ACHN (cell line): Measurements from ENCODE around the gene PRELP.
"Not testable (repeated sequence)": the region's sequence is repeated elsewhere in the genome, so short reads cannot be mapped to it uniquely, and the experiment has no call there.

ENCODE experiments used
- DNase-seq: peaks from one replicate; pipeline ENCODE4 v3.0.0-alpha.2; 2015
- in situ Hi-C: cut with HindIII; loops from 2 replicates; pipeline ENCODE4 v1.10.0; 2017; ENCODE audit warnings: low sequenced_read_pairs, low pct_ligation_motif_present, low pct_unique_long_range_greater_than_20kb

The PRELP gene

DNA sequence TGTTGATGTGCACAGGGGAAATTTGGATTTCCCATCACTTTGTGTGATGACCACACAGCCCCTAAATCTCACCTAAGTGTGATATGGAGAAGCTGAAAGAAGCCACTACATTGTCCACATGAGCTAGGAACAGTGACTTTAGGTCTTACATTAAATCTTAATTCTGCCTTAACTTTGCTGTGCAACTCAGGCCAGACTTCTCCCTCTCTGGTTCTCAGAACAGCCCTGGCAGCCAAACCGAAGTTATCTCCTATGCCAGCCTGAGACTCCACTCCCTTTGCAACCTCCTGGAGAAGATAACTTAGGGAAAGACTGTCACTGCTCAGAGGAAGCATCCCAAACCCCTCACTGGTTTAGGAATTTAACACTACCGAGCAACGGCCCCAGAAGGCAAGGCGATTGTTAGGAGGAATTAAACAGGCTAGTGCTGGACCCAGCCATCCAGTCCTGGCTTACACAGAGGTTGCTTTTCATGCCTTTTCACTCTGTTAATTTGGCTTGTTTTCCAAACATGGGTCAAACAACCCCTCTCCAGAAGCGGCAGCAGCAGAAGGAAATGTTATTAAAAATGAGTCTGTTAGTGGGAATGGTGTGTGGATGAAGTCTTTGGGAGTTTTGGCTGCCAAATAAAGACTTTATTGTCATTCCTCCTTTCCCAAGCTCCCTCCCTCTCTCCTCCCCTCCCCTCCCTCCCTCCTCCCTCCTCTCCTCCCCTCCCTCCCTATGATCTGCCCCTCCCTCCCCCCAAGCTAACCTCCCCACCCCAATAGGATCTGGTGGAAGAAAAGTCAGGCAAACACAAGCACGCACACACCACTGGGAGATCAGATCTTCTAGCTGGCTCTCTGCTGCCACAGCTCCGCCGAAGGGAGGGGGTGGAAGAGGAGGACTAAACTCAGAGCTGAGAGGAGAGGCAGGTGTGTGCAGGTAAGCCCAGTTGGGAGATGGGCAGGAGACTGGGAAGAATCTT, at the start of gene PRELP:
TSS of gene PRELP (plus strand) at position 795 of the 970 bp plus-strand sequence. CDS start 7,379 bp downstream, outside the sequence.
- in situ Hi-C loops, result loop anchor here (10.0 kb wide), 1 partner anchor 110 kb away; no protein-coding TSS in a partner anchor
- no peak for DNase-seq

DNA sequence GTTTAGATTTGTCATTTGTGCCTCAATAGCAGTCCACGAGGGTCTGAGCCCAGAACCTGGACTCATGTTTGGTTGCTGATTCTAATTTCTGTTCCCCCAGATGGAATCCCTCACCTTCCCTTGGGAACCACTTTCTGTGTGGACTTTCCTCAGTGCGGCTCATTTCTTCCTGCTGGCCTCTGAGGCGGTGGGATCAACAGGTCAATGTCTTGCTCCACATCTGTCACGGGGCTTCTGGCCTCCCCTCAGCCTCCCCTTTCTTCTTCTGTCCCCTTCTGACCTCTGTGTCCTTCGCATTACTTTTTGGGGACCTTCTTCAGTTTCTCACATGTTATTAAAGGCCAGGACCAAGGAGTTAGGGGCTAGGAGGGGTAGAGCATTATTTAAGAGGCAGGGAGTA, 49.2 kb upstream of the PRELP start:
- DNase-seq, result no peak
- in situ Hi-C loops, result no loop called here

DNA sequence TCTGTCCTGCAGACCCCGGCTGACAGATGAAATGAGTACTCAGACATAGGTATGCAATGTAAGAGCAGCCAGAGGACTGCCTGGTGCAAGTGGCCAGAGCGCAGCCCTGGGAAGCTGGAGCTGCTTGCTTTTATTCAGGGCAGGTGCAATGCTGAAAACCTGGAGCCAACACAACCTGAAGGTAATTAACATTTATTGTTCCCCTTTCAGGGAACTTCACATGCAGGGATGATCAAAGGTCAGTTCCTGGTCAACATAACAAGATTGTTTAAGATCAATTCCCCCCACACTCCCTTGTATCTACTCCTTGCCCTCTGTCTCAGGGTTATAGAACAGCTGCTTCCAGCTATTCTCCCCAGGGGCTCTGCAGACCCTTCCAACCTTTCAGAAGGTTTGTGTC, 48.7 kb upstream of the PRELP start:
- in situ Hi-C loops, result no loop called here

DNA sequence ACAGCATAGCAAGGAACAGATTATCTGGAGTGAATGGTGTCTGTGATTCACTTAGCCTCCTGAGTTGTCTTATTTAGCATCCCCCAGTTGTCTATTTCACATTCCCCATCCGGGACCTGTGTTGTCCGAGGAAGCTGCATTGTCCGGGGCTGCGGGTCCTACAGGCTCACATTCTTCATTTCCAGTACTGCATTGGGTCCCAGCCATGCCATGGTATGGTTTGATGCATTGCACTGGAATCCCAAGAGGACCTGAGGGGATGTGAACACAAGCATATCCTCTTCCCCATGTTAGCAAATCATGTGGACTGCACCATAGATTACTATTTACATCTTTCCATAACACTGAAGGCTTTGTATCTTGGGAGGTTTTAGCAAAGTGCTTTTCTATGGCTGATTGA, 48.2 kb upstream of the PRELP start:
- DNase-seq, result no peak
- in situ Hi-C loops, result no loop called here

More for the DNA sequence above, 48.7 kb upstream of the PRELP start:
- no peak for DNase-seq

DNA sequence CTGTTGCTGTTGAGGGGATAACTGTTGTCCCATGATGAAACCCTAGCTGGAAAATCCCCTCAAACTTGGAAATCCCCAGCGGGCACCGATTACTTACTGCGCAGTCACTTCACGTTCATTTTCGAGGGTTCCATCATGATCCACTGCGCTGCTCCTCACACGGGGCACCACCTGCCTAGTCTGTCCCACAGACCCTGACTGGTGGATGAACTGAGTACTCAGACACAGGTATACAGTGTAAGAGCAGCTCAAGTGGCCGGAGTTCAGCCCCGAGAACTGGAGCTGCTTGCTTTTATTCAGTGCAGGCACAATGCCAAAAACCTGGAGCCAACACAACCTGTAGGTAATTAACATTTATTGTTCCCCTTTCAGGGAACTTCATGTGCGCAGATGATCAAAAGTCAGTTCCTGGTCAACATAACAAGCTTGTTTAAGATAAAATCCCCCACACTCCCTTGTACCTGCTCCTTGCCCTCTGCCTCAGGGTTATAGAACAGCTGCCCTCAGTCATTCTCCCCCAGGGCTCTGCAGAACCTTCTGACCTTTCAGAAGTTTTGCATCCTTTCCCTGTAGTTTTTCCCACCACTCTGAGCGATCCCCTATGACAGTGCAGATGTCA, 46.5 kb upstream of the PRELP start:
- in situ Hi-C loops, result no loop called here

DNA sequence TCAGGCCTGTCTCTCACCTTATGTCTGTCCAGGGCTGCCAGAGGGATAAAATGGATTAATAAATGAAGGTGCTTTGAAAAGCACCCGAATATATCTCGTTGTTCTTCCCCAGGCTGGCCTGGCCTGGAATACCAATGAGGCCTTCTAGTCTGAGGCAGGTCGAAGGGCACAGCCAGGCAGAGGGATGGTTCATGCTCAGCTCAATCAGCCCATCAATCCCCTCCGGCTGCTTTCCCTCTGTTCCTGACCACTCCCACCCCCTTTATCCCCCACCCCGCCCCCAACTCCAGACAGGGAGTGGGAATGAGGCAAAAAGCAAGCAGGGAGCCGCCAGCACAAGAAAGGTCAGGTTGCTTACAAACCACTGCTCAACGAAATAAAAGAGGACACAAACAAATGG, 40.0 kb upstream of the PRELP start:
- in situ Hi-C loops, result no loop called here

More for the DNA sequence above, 46.5 kb upstream of the PRELP start:
- no peak for DNase-seq

DNA sequence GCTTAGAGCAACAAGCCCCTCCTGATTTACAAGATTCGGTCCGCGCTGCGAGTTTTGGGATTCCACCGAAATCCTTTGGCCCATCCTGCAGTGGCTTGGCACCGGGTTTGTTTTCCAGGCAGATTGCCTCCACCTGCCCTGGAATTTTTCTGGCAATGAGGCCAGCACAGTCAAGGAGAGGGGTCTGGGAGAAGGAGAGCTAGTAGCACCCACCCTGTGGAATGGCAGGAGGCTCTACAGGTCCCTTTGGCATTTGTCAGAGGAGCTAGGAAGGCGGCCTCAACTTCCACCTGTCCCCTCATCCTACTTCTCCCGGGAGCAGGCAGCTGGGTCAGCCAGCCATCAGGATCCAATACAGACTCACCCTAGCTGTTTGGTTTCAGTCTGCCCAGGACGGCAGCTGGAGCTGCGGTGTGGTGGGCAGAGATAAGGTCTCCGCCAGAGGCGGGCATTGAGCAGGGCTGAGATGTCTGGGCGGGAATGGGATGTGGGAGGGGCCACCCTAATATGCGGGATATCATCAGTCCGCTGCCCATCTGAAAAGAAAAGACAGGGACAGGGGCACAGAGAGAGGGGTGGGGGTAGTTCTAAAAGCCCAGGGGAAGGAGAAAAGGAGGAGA, 37.8 kb upstream of the PRELP start:
- no peak for DNase-seq
- in situ Hi-C loops, result no loop called here

More for the DNA sequence above, 40.0 kb upstream of the PRELP start:
- DNase-seq, result no peak

DNA sequence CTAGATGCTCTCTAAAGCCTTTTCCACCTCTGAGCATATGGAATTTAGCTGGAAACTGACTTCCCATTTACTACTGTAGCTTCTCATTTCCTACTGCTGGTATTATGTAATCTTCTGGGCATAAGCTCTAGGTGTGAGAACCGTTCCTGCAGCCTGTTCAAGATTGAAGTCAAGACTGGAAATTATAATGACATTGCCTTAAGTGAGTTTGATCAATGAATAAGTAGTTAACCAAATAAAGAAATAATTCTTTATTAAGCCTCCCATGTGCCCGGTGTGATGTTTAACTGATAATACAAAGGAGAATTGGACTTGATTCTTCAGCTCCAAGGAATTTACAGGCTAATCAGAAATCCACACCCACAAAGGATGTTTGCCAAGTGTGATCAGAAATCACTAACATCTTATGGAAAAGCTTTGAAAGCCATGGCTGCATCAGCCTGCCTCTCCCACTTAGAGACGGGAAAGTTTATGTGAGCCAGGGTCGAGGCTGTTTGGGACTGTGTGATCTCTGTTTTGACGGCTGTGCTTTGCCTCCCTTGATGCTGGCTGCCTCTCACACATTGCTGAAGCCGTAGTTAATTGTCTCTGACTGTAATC, 36.4 kb upstream of the PRELP start:
- no peak for DNase-seq
- in situ Hi-C loops, result no loop called here

DNA sequence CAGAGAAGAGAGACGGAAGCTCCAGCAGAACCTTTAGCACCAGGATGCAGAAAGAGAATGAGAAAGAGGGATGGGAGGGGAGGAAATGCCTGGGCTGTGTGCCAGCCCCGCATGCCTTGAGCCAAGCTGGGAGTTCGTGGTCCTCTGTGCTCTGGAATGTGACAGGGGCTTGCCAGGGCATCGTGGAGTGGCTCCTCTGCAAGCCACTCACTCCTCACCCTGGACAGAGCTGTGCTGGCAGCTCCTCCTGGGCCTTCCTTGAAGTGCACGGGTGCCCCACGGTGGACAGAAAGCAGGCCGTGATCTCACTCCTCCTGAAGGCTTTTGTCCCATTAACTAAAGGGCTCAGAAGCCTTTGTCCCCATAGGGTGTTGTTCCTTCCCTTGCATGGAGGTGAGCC, 34.8 kb upstream of the PRELP start:
- peak; percentile 41 for DNase-seq
- in situ Hi-C loops, result no loop called here

DNA sequence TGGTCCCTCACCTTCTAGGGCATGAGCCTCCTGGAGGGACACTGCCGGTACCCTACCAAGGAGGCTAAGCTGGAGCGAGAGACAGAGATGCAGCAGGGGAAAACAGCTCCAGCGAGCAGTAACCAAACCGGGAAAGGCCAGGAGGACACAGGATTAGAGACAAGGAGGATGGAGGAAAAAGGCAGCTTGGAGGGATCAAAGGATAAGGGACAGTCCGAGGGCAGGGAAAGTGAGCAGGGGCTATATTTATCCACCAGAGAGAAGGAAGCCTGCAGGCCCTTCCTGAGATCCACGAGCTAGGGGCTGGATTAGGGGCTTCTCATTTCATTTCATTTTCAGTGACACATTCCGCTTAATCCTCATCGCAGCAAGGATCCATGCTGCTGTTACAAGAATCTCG, 33.8 kb upstream of the PRELP start:
- in situ Hi-C loops, result no loop called here
- DNase-seq, result no peak

DNA sequence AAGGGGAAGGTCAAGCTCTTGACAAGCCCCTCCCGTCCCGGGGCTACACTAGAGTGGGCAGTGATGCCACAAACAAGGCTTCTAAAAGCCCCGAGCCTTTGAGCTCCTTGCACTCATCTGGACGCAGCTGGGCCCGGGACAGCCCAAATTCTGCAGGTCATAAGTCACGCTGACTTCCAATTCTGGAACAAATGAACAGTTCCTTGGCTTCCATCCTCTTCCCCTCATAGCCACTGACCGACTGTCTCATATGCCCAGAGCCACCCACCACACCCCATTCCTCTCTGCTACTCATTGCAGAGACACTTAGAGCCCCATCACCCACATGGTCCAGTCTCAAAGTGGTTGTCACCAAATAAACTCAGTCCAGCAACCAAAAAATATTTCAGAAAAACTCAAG, 32.8 kb upstream of the PRELP start:
- no peak for DNase-seq
- in situ Hi-C loops, result no loop called here

DNA sequence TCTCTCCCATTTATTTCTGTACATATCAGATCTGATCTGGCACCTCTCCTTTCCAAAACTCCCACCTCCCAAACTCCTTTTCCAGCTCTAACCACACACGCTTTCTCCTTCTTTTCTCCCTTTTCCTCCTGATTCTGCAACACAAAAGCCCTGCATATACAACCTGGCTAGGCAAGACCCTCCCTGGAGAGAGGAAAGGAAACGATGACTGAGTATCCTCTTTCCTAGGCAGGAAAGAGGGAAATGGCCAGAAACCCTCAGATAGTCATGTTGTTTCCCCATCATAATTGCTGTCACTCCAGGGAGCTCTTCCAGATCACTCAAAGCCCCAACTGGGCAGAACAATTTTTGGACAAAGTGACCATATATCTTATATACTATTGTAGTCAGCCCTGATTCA, 32.3 kb upstream of the PRELP start:
- in situ Hi-C loops, result no loop called here
- no peak for DNase-seq

DNA sequence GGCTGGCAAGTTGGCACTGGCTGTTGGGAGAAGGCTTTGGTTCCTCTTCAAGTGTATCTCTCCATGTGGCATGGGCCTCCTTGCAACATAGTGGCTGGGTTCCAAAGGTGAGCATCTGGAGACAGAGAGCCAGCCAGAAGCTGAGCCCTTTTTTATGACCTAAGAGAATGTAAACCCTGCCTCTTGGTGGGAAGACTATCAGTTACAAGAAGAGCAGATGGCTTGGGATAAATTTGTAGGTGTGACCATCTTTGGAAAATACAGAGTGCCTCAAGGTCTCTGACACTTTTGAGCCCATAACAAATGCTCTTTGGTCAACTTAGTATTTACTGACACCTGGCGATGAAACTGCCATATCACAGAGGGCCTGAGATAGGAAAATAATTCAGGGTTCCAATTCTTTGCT, 31.4 kb upstream of the PRELP start:
- DNase-seq, result no peak
- in situ Hi-C loops, result no loop called here

DNA sequence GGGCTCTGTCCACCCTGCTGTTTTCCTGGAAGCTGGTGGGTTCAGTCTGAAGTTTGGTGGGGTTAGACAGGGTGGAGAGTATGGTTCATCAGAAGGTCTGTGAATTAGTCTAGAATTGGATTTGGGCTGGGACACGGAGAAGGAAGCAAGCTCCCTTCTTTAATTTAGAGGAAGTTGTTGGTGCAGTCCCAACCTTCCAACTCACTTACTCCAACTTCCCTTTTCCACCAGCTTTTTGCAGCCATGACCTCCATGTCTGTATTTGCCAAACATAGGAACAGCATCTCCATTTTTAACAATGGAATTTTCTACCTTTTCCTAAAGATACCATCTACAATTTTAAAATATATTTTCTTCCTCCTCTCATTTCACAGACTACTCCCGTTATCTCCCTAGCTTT, 28.5 kb upstream of the PRELP start:
- in situ Hi-C loops, result no loop called here
- DNase-seq, result no peak

DNA sequence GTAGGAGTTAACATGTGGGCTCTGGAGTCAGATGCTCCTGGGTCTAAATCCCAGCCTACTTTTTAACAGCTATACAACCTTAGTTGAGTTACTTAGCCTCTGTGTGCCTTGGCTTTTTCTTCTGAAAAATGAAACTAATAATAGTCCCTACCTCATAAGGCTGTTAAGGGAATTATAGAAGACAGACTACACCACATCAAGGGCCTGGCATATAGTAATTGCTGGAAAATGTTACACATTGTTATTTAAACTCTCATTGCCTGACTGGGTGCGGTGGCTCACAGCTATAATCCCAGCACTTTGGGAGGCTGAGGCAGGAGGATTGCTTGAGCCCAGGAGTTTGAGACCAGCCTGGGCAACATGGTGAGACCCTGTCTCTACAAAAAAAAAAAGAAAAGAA, 28.0 kb upstream of the PRELP start:
- in situ Hi-C loops, DNase-seq: not testable (repeated sequence)

DNA sequence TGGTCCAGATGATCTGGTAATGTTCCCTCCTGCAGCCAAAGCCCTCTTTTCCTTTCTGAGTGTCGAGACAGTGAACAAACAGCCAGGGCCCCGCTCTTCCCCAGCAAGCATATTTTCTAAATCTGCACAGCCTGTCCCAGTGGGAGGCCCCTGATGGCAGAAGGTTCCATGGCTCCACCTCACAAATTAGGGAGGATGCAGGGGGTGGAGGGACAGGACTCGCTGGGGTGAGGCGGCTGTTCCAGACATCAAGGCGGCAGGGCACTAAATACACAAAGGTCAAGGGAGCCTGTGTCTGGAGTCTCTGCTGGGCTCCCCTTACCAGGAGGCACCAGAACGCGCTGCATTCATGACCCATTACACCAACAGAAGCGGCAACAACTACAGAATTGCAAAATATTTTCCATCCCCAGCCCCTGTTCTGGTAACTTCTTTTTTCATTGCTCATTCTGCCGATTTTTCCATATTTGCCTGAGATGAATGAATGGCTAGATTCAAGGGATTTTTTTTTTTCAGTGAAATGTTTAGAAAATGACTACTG, 27.0 kb upstream of the PRELP start:
- DNase-seq, result no peak
- in situ Hi-C loops, result no loop called here

DNA sequence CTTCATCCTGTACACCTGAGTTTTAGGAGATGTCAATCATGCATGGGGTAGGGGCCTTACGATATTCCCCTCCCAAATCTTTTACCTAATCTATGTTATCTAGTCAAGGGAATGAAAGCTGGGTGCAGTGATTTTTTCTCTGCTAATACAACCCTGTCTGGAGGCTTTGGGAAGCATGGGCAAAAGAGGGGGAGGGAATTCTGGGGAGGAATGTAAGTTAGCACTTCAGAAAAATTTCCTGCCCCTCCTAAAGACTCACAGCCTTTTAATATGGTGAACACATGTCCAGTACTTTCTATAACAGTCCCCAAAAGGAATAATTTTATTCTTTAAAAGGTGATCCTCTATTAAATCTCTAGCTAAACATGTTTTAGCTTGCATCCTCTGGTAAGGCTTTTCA, 25.6 kb upstream of the PRELP start:
- in situ Hi-C loops, result no loop called here
- DNase-seq, result no peak

DNA sequence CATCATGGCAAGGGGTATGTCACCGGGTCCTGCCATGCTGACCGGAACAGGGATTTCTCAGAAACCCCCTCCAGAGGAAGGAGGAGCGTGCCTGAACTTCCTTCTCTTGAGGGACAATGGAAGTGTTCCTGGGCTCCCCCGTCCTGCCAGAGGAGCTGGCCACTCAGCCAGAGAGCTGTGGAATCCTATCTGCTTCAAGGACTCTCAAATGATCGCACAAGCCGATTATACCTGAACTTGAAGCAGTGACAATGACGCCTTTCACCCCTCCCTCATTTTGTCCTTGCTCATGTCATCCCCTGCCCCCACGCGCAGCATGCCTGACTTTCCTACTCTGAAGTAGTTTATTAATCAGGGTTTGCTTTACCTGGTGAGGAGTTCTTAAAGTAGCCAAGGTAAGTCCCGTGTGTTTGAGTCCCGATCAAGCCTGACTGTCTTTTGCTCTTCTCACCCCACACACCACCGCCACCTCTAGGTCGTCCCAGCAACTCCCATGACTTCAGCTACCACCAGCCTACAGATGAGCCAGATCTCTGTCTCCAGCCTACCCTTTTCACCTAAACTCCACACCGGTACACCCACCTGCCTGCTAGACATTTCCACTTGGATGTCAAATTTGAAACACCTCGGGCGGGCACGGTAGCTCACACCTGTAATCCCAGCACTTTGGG, 25.0 kb upstream of the PRELP start:
- no peak for DNase-seq
- in situ Hi-C loops, result no loop called here
